ENCODE results near the gene OTOA. TPM values are rescaled to one million over a fixed set of nuclear protein-coding genes. Genes with fewer than 3 reads are reported as not detected.

The OTOA gene
- total RNA-seq, result under 1 TPM in 2 of 4 donors, not detected in 2; 0.11 to 0.33 TPM

GRCh38 chr16:21663889-21664647 is at the start of gene OTOA:
Gene OTOA (plus strand): TSS chr16:21663968. CDS start chr16:21678515, 14,547 bp downstream.
- intact Hi-C loops (cut with DNase I), result no loop called here
- Histone ChIP-seq H3K27ac (replicated peaks in 1 of 4) (no peak within 1 kb of the TSS), H3K4me3 (peak within 1 kb of the TSS; percentile 34 to 57 (median 46)), H3K36me3 (no peaks in the 10 kb centered on the region), H3K4me1 (peaks cover 7 to 12% (median 9%) of the 10 kb centered on the region in 4 donors), H3K27me3 (peaks cover 0 to 37% (median 2%) of the 10 kb centered on the region in 4 donors), H3K9me3 (no peaks in the 10 kb centered on the region)
- no peak for TF ChIP-seq POLR2A (IDR thresholded peaks at IDR 0.05; ENCODE audit: low read depth)
- TF ChIP-seq EP300 (IDR thresholded peaks at IDR 0.05), result no peak
- TF ChIP-seq CTCF (IDR thresholded peaks at IDR 0.05), result no peak
- 16% methylated on average over 24 of the region's 45 CpGs for WGBS
- no peak for DNase-seq (ENCODE audit: extremely low spot score)

- no peak for DNase-seq (ENCODE audit: extremely low spot score)
- no peak for TF ChIP-seq CTCF (IDR thresholded peaks at IDR 0.05)
- no peak for TF ChIP-seq POLR2AphosphoS5 (IDR thresholded peaks at IDR 0.05)
- no peak for TF ChIP-seq EP300 (IDR thresholded peaks at IDR 0.05)
- no peak for TF ChIP-seq POLR2A (IDR thresholded peaks at IDR 0.05; ENCODE audit: low read depth)
- Histone ChIP-seq H3K4me1 (peaks cover 23 to 43% (median 34%) of the 10 kb centered on the region in 4 donors), H3K27ac (replicated peaks in 1 of 4) (no peak overlapping the region), H3K9me3 (no peaks in the 10 kb centered on the region), H3K4me3 (no peak overlapping the region), H3K36me3 (peaks cover 0 to 10% (median 6%) of the 10 kb centered on the region in 4 donors), H3K27me3 (no peaks in the 10 kb centered on the region)
- intact Hi-C loops (cut with DNase I), result no loop called here
- whole genome bisulfite sequencing, result 94% methylated on average over 3 of the region's 3 CpGs
Measured at GRCh38 chr16:21614896-21615295, 48.9 kb upstream of the OTOA start.

DNA sequence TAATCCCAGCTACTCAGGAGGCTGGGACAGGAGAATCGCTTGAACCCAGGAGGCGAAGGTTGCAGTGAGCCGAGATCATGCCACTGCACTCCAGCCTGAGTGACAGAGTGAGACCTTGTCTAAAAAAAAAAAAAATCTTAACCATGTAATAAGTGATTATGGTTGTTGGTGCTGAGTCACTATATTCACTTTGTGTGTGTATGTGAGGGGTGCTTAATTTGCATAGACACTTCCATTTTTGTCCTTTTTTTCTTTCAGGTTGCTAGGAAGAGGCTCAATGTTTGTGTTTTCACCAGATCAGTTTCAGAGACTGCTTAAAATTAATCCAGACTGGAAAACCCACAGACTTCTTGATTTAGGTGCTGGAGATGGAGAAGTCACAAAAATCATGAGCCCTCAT is 46.2 kb upstream of the OTOA start:
- 92% methylated on average over 3 of the region's 3 CpGs for WGBS
- intact Hi-C loops (cut with DNase I), result no loop called here
- Histone ChIP-seq H3K27me3 (no peaks in the 10 kb centered on the region), H3K4me1 (peaks cover 0 to 16% (median 9%) of the 10 kb centered on the region in 4 donors), H3K36me3 (peaks cover 0 to 26% (median 10%) of the 10 kb centered on the region in 4 donors), H3K9me3 (no peaks in the 10 kb centered on the region), H3K4me3 (no peak overlapping the region), H3K27ac (replicated peaks in 1 of 4) (no peak overlapping the region)
- TF ChIP-seq CTCF (IDR thresholded peaks at IDR 0.05) (no peak), POLR2AphosphoS5 (IDR thresholded peaks at IDR 0.05) (no peak), POLR2A (IDR thresholded peaks at IDR 0.05; ENCODE audit: low read depth) (no peak), EP300 (IDR thresholded peaks at IDR 0.05) (no peak)
- no peak for DNase-seq (ENCODE audit: extremely low spot score)

DNA sequence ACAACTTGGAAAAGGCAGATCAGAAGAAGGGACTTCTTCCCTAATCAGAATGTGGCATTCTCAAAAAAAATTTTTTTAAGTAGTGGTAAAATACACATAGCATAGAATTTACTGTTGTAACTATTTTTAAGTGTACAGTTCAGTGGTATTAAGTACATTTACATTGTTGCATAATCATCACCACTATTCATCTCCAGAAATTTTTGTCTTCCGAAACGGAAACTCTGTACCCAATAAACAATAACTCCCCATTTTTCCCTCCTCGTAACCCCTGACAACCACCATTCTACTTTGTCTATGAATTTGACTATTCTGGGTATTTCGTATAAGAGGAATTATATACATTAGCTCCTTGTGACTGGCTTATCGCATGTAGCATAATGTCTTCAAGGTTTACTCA is 45.5 kb upstream of the OTOA start:
- WGBS, result 92% methylated on average over 5 of the region's 5 CpGs
- Histone ChIP-seq H3K4me1 (peaks cover 0 to 12% (median 4%) of the 10 kb centered on the region in 4 donors), H3K27ac (replicated peaks in 1 of 4) (no peak overlapping the region), H3K9me3 (no peaks in the 10 kb centered on the region), H3K36me3 (peaks cover 0 to 26% (median 10%) of the 10 kb centered on the region in 4 donors), H3K27me3 (no peaks in the 10 kb centered on the region), H3K4me3 (no peak overlapping the region)
- DNase-seq (ENCODE audit: extremely low spot score), result no peak
- no peak for TF ChIP-seq POLR2AphosphoS5 (IDR thresholded peaks at IDR 0.05)
- TF ChIP-seq CTCF (IDR thresholded peaks at IDR 0.05), result no peak
- TF ChIP-seq POLR2A (IDR thresholded peaks at IDR 0.05; ENCODE audit: low read depth), result no peak
- no peak for TF ChIP-seq EP300 (IDR thresholded peaks at IDR 0.05)
- intact Hi-C loops (cut with DNase I), result no loop called here
